GM10266 (cell line): ENCODE measurements around the gene FRMD3.

ENCODE experiments used
- DNase-seq: peaks from one replicate; pipeline ENCODE4 v3.0.0; 2012; ENCODE audit errors: extremely low spot score
- CTCF ChIP-seq: IDR thresholded peaks from 2 replicates; pipeline ENCODE4 v1.5.1; 2012; ENCODE audit warnings: mild to moderate bottlenecking, low read depth; ENCODE audit not compliant: control insufficient read depth, insufficient read depth; ENCODE audit errors: missing control alignments

Gene FRMD3

GRCh38 chr9:83199832-83200231 is 338.4 kb downstream of the FRMD3 start:
- no peak for DNase-seq

GRCh38 chr9:83199240-83199639 is 339.0 kb downstream of the FRMD3 start:
- TF ChIP-seq CTCF: peak; percentile 10
- DNase-seq: no peak

More at GRCh38 chr9:83199832-83200231, 338.4 kb downstream of the FRMD3 start:
- TF ChIP-seq CTCF: no peak

GRCh38 chr9:83198371-83198770 is 339.8 kb downstream of the FRMD3 start:
- no peak for DNase-seq
- no peak for TF ChIP-seq CTCF

- no peak for TF ChIP-seq CTCF
- DNase-seq: no peak
Observed at GRCh38 chr9:83197591-83197990, 340.6 kb downstream of the FRMD3 start.

- no peak for TF ChIP-seq CTCF
- DNase-seq: no peak
Observed at GRCh38 chr9:83196946-83197345, 341.3 kb downstream of the FRMD3 start.
